Heart left ventricle (tissue), 13 donors: ENCODE measurements around the gene GCNT2.

Experiments
- CTCF ChIP-seq, 12 donors: fragments of 200-600 bp; sonication (generic) in 4 of 12; IDR thresholded peaks; one replicate each; pipeline versions ENCODE4 v1.5.0 to v1.8.0; 2018 to 2022; ENCODE audit warnings: antibody characterized with exemption in 12 of 12, mild to moderate bottlenecking in 5 of 12
- POLR2A ChIP-seq, 2 donors: fragments of 450-650 bp; IDR thresholded peaks; one replicate each; pipeline ENCODE4 v1.6.1; 2017; ENCODE audit warnings: antibody characterized with exemption in 2 of 2, mild to moderate bottlenecking in 2 of 2, moderate library complexity in 2 of 2
- donor health status: ischemic (EF 13 %, LVEDD 7.1; RV severe dilation, severe dysfunction).
- donor health status: DM: no; HTN: yes; CAD: no.
- donor health status: DM: no; HTN: no; CAD: no.
- donor health status: ischemic (EF 25% LVEDD 6.9; RV normal size, moderate dysfunction).
- donor health status: ischemic (EF 25% LVEDD 5.7; RV mildly dilated, moderate dysfunction).
- donor health status: ischemic (EF 35%, LVEDD 5.7; RV mildly dilated, moderate dysfunction).
- donor health status: nonischemic (EF 11% LVEDD 7.7; RV severe dilation, severe dysfunction).
- donor health status: DM: yes; HTN: yes; CAD: no.
- donor health status: PGD.
- donor health status: ischemic (EF 29% LVEDD 5.4; RV normal size, mild dysfunction).
- donor health status: nonischemic (EF 23%, LVEDD 6.1; RV moderate dilation, normal function).

DNA sequence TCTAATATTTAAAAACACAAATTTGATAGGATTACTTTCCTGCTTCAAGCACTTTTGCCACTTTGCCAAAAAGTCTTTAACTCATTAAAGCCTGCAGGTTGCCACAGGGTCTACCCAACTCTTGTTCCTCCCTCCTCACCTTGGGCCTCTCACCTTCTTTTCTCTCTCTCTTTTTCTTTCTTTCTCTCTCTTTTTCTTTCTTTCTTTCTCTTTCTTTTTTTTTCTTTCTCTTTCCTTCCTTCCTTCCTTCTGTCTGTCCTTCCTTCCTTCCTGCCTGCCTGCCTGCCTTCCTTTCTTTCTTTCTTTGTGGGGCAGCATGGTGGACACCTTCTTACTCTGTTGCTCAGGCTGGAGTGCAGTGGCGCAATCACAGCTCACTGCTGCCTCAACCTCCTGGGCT is 123.1 kb downstream of the GCNT2 start:
- TF ChIP-seq CTCF (IDR thresholded peaks at IDR 0.05) (no peak), POLR2A (IDR thresholded peaks at IDR 0.05) (no peak)
